ENCODE results near the gene SEMA6A. TPM values are rescaled to one million over a fixed set of nuclear protein-coding genes. Genes with fewer than 3 reads are reported as not detected.

SEMA6A gene
- total and polyA plus RNA-seq, 2 of the 13 experiments (the other 11 are each of a cell fraction or from before 2014, with no cell fraction given) = 5.1 to 6.5 TPM

DNA sequence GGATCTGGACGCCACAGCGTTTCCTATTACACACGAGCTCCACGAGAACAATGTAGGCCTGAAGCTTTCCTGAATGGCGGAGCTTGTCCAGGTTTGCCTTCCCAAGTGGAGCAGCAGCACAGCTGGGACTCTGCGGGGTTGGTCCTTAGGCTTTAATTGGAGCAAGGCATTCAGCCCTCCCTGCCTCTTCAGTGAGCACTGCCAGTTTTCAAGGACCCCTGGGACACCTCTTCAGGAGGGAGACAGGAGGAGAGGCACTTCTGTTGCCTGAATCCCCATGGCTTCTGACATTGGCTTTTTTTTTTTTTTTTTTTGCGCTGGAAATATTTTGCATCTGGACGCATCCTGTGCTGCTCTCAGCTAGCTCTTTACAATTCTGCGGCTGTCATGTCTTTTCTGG, 179.4 kb downstream of the SEMA6A start (continued):
- TF ChIP-seq, protein P1, sequence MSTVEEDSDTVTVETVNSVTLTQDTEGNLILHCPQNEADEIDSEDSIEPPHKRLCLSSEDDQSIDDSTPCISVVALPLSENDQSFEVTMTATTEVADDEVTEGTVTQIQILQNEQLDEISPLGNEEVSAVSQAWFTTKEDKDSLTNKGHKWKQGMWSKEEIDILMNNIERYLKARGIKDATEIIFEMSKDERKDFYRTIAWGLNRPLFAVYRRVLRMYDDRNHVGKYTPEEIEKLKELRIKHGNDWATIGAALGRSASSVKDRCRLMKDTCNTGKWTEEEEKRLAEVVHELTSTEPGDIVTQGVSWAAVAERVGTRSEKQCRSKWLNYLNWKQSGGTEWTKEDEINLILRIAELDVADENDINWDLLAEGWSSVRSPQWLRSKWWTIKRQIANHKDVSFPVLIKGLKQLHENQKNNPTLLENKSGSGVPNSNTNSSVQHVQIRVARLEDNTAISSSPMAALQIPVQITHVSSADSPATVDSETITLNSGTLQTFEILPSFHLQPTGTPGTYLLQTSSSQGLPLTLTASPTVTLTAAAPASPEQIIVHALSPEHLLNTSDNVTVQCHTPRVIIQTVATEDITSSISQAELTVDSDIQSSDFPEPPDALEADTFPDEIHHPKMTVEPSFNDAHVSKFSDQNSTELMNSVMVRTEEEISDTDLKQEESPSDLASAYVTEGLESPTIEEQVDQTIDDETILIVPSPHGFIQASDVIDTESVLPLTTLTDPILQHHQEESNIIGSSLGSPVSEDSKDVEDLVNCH (CRISPR knock-in tag; IDR thresholded peaks at IDR 0.05) = no peak
- TF ChIP-seq HOXA7 (CRISPR knock-in tag; IDR thresholded peaks at IDR 0.05) (no peak), ZNF713 (CRISPR knock-in tag; IDR thresholded peaks at IDR 0.05) (no peak), PAF1 (CRISPR knock-in tag; IDR thresholded peaks at IDR 0.05) (no peak)
- TF ChIP-seq, protein P2, sequence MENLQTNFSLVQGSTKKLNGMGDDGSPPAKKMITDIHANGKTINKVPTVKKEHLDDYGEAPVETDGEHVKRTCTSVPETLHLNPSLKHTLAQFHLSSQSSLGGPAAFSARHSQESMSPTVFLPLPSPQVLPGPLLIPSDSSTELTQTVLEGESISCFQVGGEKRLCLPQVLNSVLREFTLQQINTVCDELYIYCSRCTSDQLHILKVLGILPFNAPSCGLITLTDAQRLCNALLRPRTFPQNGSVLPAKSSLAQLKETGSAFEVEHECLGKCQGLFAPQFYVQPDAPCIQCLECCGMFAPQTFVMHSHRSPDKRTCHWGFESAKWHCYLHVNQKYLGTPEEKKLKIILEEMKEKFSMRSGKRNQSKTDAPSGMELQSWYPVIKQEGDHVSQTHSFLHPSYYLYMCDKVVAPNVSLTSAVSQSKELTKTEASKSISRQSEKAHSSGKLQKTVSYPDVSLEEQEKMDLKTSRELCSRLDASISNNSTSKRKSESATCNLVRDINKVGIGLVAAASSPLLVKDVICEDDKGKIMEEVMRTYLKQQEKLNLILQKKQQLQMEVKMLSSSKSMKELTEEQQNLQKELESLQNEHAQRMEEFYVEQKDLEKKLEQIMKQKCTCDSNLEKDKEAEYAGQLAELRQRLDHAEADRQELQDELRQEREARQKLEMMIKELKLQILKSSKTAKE (CRISPR knock-in tag; IDR thresholded peaks at IDR 0.05; ENCODE audit: borderline replicate concordance) = no peak

DNA sequence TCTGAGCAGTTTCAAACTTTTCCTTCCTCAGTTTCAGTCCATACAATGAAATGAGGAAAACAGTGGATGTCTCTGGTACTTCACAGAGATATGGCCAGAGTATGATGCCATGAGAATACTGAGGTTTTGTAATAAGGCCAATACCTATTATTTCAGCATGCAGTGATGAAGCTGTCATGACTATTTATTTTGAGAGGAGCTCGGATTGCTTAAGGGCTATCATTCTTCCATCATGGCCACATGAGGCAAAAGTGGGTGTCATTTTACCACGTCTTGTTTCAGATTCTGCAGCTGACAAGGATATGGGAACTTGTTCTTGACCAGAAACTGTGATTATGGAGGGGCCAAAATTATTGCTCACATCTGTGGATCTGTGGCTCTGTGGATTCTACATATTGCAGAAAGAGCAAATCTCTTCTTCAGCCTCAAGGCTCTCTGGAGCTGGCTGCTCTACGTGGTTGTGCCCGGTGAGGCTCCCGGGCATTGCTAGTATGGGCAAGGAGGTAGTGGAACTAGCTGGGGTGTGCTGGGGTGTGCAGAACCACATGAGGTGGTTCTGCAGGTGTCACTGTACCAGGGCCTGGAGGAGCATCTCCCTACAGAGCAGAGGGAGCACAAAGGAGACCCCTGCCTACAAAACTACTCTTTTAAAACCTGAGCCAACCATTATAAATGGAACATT, 180.3 kb downstream of the SEMA6A start:
- Histone ChIP-seq H3K4me3 (replicated peaks in 1 of 3; ENCODE audit: insufficient read depth in 1 of 3, low read depth in 2 of 3, low read length in 3 of 3) (no peak overlapping the region), H3K79me2 (ENCODE audit: insufficient read depth, low read length) (no peaks in the 10 kb centered on the region), H3K9ac (ENCODE audit: insufficient read depth, low read depth, low read length) (no peak overlapping the region), H3K27me3 (ENCODE audit: control insufficient read depth in 1 of 2, insufficient read depth in 2 of 2, low read length in 2 of 2) (no peaks in the 10 kb centered on the region), H4K20me1 (ENCODE audit: insufficient read depth, low read length) (no peaks in the 10 kb centered on the region), H3K9me3 (ENCODE audit: low read length) (no peaks in the 10 kb centered on the region), H3K4me1 (ENCODE audit: insufficient read depth, low read length) (no peaks in the 10 kb centered on the region), H3K36me3 (replicated peaks in 1 of 2; ENCODE audit: control insufficient read depth in 1 of 2, insufficient read depth in 2 of 2, low read length in 2 of 2) (no peaks in the 10 kb centered on the region), H3K27ac (ENCODE audit: extremely low read length, insufficient read depth, low read length) (no peak overlapping the region), H3K4me2 (ENCODE audit: low read depth, low read length) (no peak overlapping the region), H2AFZ (ENCODE audit: low read length) (no peak overlapping the region)
- no TSS peak for BruUV-seq (replicated peaks)
- ATAC-seq = no peak
- no peak for DNase-seq (ENCODE audit: low spot score)
- WGBS (ENCODE audit: low lambda C conversion rate) = 98% methylated on average over 5 of the region's 5 CpGs
- ChIA-PET POLR2A (no interaction called here), CTCF (ENCODE audit: low intra/inter-chr PET ratio, low total read pairs) (no interaction called here)
- in situ Hi-C loops (cut with HindIII; ENCODE audit: extremely low pct_ligation_motif_present, low pct_unique_long_range_greater_than_20kb) = no loop called here
- no peak for FAIRE-seq
- intact Hi-C loops (cut with micrococcal nuclease; ENCODE audit: unreplicated experiment) = no loop called here
- TF ChIP-seq CBX5 (CRISPR knock-in tag; IDR thresholded peaks at IDR 0.05; ENCODE audit: borderline replicate concordance) (no peak), ZSCAN20 (CRISPR knock-in tag; IDR thresholded peaks at IDR 0.05; ENCODE audit: borderline replicate concordance) (no peak), RBFOX2 (IDR thresholded peaks at IDR 0.05; ENCODE audit: low read depth, low read length) (no peak), ZNF329 (CRISPR knock-in tag; IDR thresholded peaks at IDR 0.05; ENCODE audit: low read depth) (no peak)
- TF ChIP-seq, protein P3, sequence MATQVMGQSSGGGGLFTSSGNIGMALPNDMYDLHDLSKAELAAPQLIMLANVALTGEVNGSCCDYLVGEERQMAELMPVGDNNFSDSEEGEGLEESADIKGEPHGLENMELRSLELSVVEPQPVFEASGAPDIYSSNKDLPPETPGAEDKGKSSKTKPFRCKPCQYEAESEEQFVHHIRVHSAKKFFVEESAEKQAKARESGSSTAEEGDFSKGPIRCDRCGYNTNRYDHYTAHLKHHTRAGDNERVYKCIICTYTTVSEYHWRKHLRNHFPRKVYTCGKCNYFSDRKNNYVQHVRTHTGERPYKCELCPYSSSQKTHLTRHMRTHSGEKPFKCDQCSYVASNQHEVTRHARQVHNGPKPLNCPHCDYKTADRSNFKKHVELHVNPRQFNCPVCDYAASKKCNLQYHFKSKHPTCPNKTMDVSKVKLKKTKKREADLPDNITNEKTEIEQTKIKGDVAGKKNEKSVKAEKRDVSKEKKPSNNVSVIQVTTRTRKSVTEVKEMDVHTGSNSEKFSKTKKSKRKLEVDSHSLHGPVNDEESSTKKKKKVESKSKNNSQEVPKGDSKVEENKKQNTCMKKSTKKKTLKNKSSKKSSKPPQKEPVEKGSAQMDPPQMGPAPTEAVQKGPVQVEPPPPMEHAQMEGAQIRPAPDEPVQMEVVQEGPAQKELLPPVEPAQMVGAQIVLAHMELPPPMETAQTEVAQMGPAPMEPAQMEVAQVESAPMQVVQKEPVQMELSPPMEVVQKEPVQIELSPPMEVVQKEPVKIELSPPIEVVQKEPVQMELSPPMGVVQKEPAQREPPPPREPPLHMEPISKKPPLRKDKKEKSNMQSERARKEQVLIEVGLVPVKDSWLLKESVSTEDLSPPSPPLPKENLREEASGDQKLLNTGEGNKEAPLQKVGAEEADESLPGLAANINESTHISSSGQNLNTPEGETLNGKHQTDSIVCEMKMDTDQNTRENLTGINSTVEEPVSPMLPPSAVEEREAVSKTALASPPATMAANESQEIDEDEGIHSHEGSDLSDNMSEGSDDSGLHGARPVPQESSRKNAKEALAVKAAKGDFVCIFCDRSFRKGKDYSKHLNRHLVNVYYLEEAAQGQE (IDR thresholded peaks at IDR 0.05; ENCODE audit: borderline replicate concordance in 1 of 2, low read depth in 1 of 2, low read length in 2 of 2) = no peak

Measured in HepG2 (cell line).